Mononuclear cell (primary cell): ENCODE measurements around the gene RAD51B. TPM values are rescaled to one million over a fixed set of nuclear protein-coding genes. Genes with fewer than 3 reads are reported as not detected.

Source experiments
- H3K27me3 ChIP-seq: 2 replicates; pipeline ENCODE4 v1.6.0; 2011; ENCODE audit warnings: low read length, control low read depth; ENCODE audit not compliant: insufficient read depth
- H3K4me1 ChIP-seq: 2 replicates; pipeline ENCODE4 v1.5.1; 2011; ENCODE audit warnings: mild to moderate bottlenecking, low read length, control low read depth; ENCODE audit not compliant: insufficient read depth
- H3K4me3 ChIP-seq: 2 replicates; pipeline ENCODE4 v1.5.1; 2011; ENCODE audit warnings: mild to moderate bottlenecking, low read length, moderate library complexity
- H3K9me3 ChIP-seq: 2 replicates; pipeline ENCODE4 v1.5.1; 2011; ENCODE audit warnings: low read depth, mild to moderate bottlenecking, control low read depth, low read length
- total RNA-seq: library from RNA; depleted of rRNA; stranded (reverse); fragments of >200 nt; gene quantifications from one replicate; pipeline ENCODE4 v1.2.3, GENCODE V29; 2012

RAD51B gene
- total RNA-seq, 1 donor = 21.4 TPM

- Histone ChIP-seq H3K9me3 (no peaks in the 10 kb centered on the region), H3K4me1 (no peaks in the 10 kb centered on the region), H3K4me3 (no peak overlapping the region), H3K27me3 (no peaks in the 10 kb centered on the region)
These were observed 406.9 kb downstream of the RAD51B start for GRCh38 chr14:68226523-68226922.

GRCh38 chr14:68228656-68229055 lies 409.1 kb downstream of the RAD51B start:
- Histone ChIP-seq H3K27me3 (no peaks in the 10 kb centered on the region), H3K4me3 (no peak overlapping the region), H3K9me3 (no peaks in the 10 kb centered on the region), H3K4me1 (no peaks in the 10 kb centered on the region)

GRCh38 chr14:68229423-68230100 lies 410.0 kb downstream of the RAD51B start:
- Histone ChIP-seq H3K27me3 (no peaks in the 10 kb centered on the region), H3K4me1 (no peaks in the 10 kb centered on the region), H3K9me3 (no peaks in the 10 kb centered on the region), H3K4me3 (no peak overlapping the region)

GRCh38 chr14:68230202-68230949 lies 410.8 kb downstream of the RAD51B start:
- H3K9me3 ChIP-seq = no peaks in the 10 kb centered on the region
- H3K4me1 ChIP-seq = no peaks in the 10 kb centered on the region
- no peaks in the 10 kb centered on the region for H3K27me3 ChIP-seq
- no peak overlapping the region for H3K4me3 ChIP-seq

- Histone ChIP-seq H3K27me3 (no peaks in the 10 kb centered on the region), H3K9me3 (no peaks in the 10 kb centered on the region), H3K4me1 (no peaks in the 10 kb centered on the region), H3K4me3 (no peak overlapping the region)
These were observed 411.6 kb downstream of the RAD51B start for GRCh38 chr14:68230950-68231717.

- Histone ChIP-seq H3K4me3 (no peak overlapping the region), H3K4me1 (no peaks in the 10 kb centered on the region), H3K27me3 (no peaks in the 10 kb centered on the region), H3K9me3 (no peaks in the 10 kb centered on the region)
These were observed 412.3 kb downstream of the RAD51B start for GRCh38 chr14:68231898-68232297.

- H3K4me1 ChIP-seq = no peaks in the 10 kb centered on the region
- no peak overlapping the region for H3K4me3 ChIP-seq
- no peaks in the 10 kb centered on the region for H3K9me3 ChIP-seq
- H3K27me3 ChIP-seq = no peaks in the 10 kb centered on the region
These were observed 412.9 kb downstream of the RAD51B start for GRCh38 chr14:68232300-68233055.

GRCh38 chr14:68233101-68233784 lies 413.7 kb downstream of the RAD51B start:
- H3K9me3 ChIP-seq = no peaks in the 10 kb centered on the region
- no peaks in the 10 kb centered on the region for H3K4me1 ChIP-seq

GRCh38 chr14:68234101-68234905 lies 414.7 kb downstream of the RAD51B start:
- no peaks in the 10 kb centered on the region for H3K4me1 ChIP-seq
- no peaks in the 10 kb centered on the region for H3K27me3 ChIP-seq
- H3K9me3 ChIP-seq = no peaks in the 10 kb centered on the region
- H3K4me3 ChIP-seq = no peak overlapping the region

More at GRCh38 chr14:68233101-68233784, 413.7 kb downstream of the RAD51B start:
- no peak overlapping the region for H3K4me3 ChIP-seq
- no peaks in the 10 kb centered on the region for H3K27me3 ChIP-seq

GRCh38 chr14:68235011-68235410 lies 415.4 kb downstream of the RAD51B start:
- Histone ChIP-seq H3K9me3 (no peaks in the 10 kb centered on the region), H3K27me3 (no peaks in the 10 kb centered on the region), H3K4me1 (no peaks in the 10 kb centered on the region), H3K4me3 (no peak overlapping the region)

- H3K9me3 ChIP-seq = no peaks in the 10 kb centered on the region
- H3K27me3 ChIP-seq = no peaks in the 10 kb centered on the region
- no peak overlapping the region for H3K4me3 ChIP-seq
- no peaks in the 10 kb centered on the region for H3K4me1 ChIP-seq
These were observed 417.2 kb downstream of the RAD51B start for GRCh38 chr14:68236582-68237458.

- H3K4me1 ChIP-seq = no peaks in the 10 kb centered on the region
- no peaks in the 10 kb centered on the region for H3K9me3 ChIP-seq
- no peaks in the 10 kb centered on the region for H3K27me3 ChIP-seq
- H3K4me3 ChIP-seq = no peak overlapping the region
These were observed 419.0 kb downstream of the RAD51B start for GRCh38 chr14:68238551-68238950.

- H3K9me3 ChIP-seq = no peaks in the 10 kb centered on the region
- H3K4me1 ChIP-seq = no peaks in the 10 kb centered on the region
- no peaks in the 10 kb centered on the region for H3K27me3 ChIP-seq
- H3K4me3 ChIP-seq = no peak overlapping the region
These were observed 419.4 kb downstream of the RAD51B start for GRCh38 chr14:68238976-68239375.
